ENCODE results near the gene MRPL24. TPM values are rescaled to one million over a fixed set of nuclear protein-coding genes. Genes with fewer than 3 reads are reported as not detected.

The MRPL24 gene
- total and polyA plus RNA-seq, 9 of the 15 experiments (the other 6 are each of a cell fraction or from before 2014, with no cell fraction given): 74.3 to 267 (median 113) TPM

GRCh38 chr1:156754219-156754618 lies 13.3 kb upstream of the MRPL24 start:
- intact Hi-C loops (cut with micrococcal nuclease) (no loop called here), in situ Hi-C loops (cut with MboI) (no loop called here)
- Histone ChIP-seq H2AFZ (ENCODE audit: low read depth, low read length) (no peak overlapping the region), H3K4me1 (replicated peaks in 1 of 2; ENCODE audit: control insufficient read depth in 2 of 2, insufficient read depth in 2 of 2, low read length in 2 of 2) (peaks cover 27 to 31% of the 10 kb centered on the region in 2 experiments; a peak in 4 of 5 replicates), H3K4me2 (ENCODE audit: insufficient read depth, low read length) (no peak overlapping the region), H3K27me3 (ENCODE audit: control insufficient read depth in 2 of 2, insufficient read depth in 2 of 2, low read length in 2 of 2) (no peaks in the 10 kb centered on the region), H3K36me3 (ENCODE audit: control insufficient read depth, insufficient read depth, low read length) (peaks cover 8% of the 10 kb centered on the region; the same call in 1 of the 3 replicates), H3K9ac (ENCODE audit: insufficient read depth in 1 of 2, low read depth in 2 of 2, low read length in 2 of 2) (no peak overlapping the region), H3K27ac (ENCODE audit: extremely low read depth, low read depth, low read length) (no peak overlapping the region), H3K79me2 (ENCODE audit: control insufficient read depth, insufficient read depth, low read length) (peaks cover 55% of the 10 kb centered on the region), H3K4me3 (no peak overlapping the region), H3K9me3 (replicated peaks; ENCODE audit: control insufficient read depth, insufficient read depth, low read depth, low read length) (no peaks in the 10 kb centered on the region), H3K9me1 (ENCODE audit: control insufficient read depth, insufficient read depth, low read length) (no peaks in the 10 kb centered on the region), H4K20me1 (replicated peaks; ENCODE audit: control insufficient read depth, insufficient read depth, low read length) (no peaks in the 10 kb centered on the region)
- TF ChIP-seq CEBPB (tag; IDR thresholded peaks at IDR 0.05) (peak; percentile 59), CEBPG (CRISPR knock-in tag; IDR thresholded peaks at IDR 0.05) (no peak; the same call in 1 of the 2 replicates), CEBPG (tag; conservative IDR thresholded peaks at IDR 0.05 in 1 of 2, IDR thresholded peaks at IDR 0.05 in 1 of 2) (peak; percentile 29 to 33; a peak in 2 of 4 replicates), PHTF2 (CRISPR knock-in tag; IDR thresholded peaks at IDR 0.05) (no peak), HMGN3 (IDR thresholded peaks at IDR 0.05; ENCODE audit: borderline replicate concordance, extremely low read depth, insufficient read length, low read depth, low read length) (no peak), ATF3 (IDR thresholded peaks at IDR 0.05) (peak; percentile 32), ATF3 (CRISPR knock-in tag; conservative IDR thresholded peaks at IDR 0.05) (no peak), CBX8 (IDR thresholded peaks at IDR 0.05; ENCODE audit: borderline replicate concordance, extremely low read depth, low read depth, low read length, poor library complexity, severe bottlenecking) (no peak), MXD1 (CRISPR knock-in tag; IDR thresholded peaks at IDR 0.05; ENCODE audit: borderline replicate concordance, poor library complexity, severe bottlenecking) (no peak)
- DNase-seq (ENCODE audit: extremely low read depth in 1 of 4, low spot score in 3 of 4): no peak
- FAIRE-seq: no peak
- ChIA-PET POLR2A (no interaction called here), CTCF (ENCODE audit: low intra/inter-chr PET ratio) (no interaction called here)
- WGBS (ENCODE audit: insufficient coverage, low coverage, missing lambda C conversion rate): 69% methylated on average over 8 of the region's 8 CpGs
- TSS peak; percentile 24 for BruUV-seq (replicated peaks)
- no peak for ATAC-seq
